GM21619 (cell line): ENCODE results near the gene IL1RN.
"Not testable (repeated sequence)": the region's sequence is repeated elsewhere in the genome, so short reads cannot be mapped to it uniquely, and the experiment has no call there.

ENCODE experiments used
- ATAC-seq: cut with Tn5 transposase; IDR thresholded peaks from one replicate; pipeline ENCODE4 v1.9.1; 2021; ENCODE audit not compliant: unreplicated experiment

IL1RN gene

GRCh38 chr2:113126845-113127645, at the start of gene IL1RN:
TSS of gene IL1RN (plus strand) at chr2:113127598. CDS start at chr2:113127625, 27 bp downstream.
- ATAC-seq, result no peak

DNA sequence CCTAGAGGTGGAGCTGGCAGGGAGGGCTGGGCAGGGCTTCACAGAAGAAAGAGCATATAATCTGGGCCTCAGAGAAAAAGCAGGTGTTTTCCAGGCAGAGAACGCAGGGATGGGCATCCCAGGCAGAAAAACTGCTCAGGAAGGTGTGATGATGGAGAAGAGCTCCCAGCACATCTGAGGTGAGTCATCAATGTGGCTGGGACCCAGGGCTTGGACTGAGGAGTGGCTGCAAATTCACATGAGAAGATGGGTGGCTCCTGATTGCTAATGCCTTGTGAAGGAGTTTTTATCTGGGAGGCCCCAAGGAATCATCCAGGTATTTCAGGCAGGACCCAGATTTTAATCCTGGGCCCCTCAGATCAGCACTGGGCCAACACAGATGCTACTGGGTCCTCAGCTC, 49.5 kb upstream of the IL1RN start:
- no peak for ATAC-seq

DNA sequence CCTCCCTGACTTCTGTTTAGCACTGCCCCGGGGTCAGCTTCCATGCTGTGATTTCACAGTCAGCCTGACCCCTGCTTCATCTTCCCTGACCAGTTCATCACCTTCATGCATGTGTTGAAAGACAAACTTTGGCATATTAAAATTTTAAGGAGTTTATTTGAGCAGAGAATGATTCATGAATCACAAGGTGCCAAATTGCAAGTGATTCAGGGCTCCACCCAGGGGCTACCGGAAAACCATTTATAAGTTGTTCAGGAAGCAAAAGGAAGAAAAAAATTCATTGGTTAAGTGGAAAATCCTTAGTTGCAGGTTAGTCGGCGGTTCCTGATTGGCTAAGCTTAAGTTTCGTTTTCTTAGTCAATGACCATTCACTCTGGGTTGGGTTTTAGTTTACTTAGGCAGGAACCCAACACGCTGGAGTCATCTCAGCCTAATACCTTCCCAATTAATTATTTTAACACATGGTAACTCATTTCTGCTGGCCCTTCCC, 49.0 kb upstream of the IL1RN start:
- no peak for ATAC-seq

GRCh38 chr2:113079131-113079530, 48.3 kb upstream of the IL1RN start:
- ATAC-seq, result no peak

- ATAC-seq, result no peak
Observed at GRCh38 chr2:113080134-113080533, 47.3 kb upstream of the IL1RN start.

DNA sequence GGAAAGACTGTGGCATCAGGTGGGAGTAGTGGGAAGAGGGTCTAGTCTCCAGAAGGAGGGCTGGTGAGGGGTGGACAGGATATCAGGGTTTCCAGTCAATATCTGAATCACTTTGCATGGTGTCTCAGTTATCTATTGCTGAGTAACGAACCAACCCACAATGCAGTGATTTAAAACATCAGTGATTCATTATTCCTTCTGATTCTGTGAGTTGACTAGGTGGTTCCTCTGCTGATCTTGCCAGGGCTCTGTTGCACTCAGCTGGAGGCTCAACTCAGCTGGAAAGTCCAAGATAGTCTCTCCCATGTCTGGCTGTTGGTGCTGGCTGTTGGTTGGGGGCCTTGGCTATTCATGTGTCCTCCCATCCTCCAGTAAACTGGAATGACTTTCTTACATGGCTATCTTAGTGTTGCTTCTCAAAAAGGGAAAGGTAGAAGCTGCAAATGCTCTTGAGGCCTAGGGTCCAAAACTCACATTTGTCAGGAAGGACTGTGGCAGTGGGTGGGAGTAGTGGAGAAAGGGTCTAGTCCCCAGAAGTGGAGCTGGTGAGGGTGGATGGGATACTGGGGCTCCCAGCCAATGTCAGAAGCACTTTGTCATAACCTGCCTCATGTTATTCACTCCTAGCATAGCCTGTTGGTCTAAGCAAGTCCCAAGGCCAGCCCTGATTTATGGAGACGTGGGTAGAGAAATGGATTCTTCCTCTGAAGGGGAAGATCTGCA, 45.7 kb upstream of the IL1RN start:
- ATAC-seq, result no peak

GRCh38 chr2:113083296-113083695, 44.1 kb upstream of the IL1RN start:
- ATAC-seq, result no peak

DNA sequence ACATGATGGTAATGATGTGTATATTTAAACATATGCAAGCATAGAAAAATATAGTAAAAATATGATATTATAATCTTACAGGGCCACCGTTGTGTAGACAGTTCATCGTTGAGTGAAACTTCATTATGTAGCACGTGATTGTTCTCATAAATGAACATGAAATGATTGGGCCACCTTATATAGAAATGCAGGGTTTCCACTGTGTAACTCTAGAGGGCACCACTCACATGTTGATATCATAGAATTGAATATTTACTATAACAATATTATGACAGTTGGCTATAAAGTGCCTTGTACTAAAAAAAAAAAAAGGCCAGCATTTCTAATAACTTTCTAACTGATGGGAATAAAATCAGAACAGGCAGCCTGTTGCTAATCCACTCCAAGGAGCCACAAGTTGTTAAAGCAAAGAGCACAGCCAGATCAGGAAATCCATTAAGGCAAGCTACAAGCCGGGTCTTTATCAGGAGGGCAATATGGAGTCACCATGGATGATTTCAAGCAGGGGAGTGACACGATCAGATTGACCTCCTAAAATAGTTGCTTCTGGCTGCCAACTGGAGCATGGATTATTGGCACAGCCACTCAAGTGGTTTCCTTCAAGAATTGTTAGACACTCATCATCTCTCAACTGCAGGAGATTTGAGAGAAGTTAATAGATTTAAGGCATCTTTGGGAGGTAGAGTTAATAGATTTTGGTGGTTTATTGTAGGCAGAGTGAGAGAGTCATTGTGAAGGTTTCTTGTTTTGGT, 43.0 kb upstream of the IL1RN start:
- no peak for ATAC-seq

DNA sequence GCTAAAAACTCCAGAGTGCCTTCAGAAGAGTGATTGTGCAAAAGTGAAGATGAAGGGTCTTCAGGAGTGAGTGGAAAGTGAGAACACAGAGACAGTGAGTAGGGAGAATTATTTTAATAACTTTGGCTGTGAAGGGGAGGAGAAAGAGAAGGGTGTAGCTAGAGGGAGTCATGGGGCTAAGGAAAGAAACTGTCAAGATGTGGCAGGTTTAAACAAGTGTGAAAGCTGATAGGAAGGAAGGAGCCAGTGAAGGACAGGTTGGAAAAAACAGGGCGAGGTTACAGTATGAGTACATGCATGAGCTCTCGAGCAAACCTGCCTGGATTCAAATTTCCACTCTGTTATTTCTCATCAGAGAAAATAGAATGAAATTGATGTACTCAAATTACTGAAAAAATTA, 41.9 kb upstream of the IL1RN start:
- no peak for ATAC-seq

- no peak for ATAC-seq
Observed at GRCh38 chr2:113088213-113088992, 39.0 kb upstream of the IL1RN start.

- ATAC-seq, result no peak
Observed at GRCh38 chr2:113089916-113090315, 37.5 kb upstream of the IL1RN start.

DNA sequence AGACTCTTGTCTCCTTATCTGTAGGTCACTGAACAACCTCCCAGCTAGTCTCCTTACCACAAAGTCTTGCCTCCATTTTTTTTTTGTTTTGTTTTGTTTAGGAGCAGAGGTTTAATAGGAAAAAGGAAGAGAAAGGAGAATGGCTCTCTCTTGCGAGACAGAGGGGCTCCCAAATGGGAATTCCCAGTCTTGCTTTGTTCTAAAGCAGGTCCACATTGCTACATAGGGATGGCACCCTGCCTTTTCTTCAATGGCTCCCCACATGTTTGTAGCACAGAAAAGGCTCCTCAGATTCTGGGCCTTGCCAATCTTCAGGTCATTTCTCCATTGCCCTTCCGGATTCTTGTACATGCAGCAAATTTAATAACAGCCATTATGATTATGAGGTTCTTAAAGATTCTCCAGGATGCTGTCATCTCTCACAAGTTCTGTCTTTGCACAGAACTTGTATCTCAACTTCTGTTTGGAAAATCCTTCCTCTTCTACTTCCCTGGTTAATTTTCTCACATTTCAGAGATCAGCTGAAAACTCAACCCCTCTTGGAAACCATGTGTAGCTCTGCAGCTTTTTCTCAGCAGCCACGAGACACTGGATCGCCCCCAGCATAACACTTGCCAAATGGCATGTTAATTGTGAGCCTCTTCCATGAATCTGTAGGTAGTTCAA, 36.0 kb upstream of the IL1RN start:
- no peak for ATAC-seq

DNA sequence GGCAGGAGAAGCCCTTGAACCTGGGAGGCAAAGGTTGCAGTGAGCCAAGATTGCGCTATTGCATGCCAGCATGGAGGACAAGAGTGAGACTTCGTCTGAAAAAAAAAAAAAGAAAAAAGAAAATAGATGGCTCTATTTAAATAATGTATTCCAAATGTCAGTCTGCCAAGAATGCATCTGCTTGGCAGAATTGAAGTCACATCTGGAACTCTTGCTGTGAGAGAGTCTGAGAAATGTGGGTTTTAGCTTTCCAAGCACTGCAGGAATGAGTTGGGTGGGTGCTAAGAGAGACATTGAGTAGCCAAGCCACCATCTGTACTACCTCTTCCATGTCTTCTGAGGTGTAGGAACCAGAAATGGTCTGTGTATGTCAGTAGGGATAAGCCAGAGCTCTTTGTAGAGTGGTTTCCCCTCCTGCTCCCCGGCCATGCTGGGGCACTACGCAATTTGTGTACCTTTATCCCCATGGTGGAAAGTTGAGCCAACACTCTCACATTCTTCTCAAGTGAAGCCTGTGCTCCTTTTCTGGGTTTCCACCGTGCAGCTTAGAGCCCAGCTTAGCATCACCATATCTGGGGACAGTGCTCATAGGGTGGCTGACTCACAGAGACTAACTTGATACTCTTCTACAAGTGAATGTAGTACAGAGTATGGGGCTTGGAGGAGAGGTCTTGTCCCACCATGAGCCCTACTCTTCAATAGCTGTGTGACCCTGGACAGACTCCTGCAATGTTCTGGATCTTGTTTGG, 34.4 kb upstream of the IL1RN start:
- ATAC-seq, result no peak

DNA sequence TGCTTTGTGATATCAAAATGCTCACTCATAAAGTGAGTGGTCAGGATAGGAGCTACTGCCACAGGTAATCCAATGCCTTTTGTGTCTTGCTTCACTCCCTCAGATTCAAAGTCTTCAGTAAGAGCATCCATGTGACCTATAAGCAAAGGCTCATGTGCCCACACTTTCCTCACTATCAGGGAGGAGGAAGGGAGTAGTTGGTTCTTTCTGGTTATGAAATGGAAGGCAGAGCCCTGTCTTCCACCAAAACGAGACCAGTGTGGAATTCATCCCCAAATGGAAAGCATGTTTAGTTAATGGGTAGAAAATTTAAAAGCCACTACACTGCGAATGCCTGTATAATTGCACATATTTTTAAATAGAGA, 33.8 kb upstream of the IL1RN start:
- ATAC-seq, result no peak

GRCh38 chr2:113096306-113096705, 31.1 kb upstream of the IL1RN start:
- ATAC-seq, result not testable (repeated sequence)

GRCh38 chr2:113096842-113097618, 30.4 kb upstream of the IL1RN start:
- not testable (repeated sequence) for ATAC-seq

DNA sequence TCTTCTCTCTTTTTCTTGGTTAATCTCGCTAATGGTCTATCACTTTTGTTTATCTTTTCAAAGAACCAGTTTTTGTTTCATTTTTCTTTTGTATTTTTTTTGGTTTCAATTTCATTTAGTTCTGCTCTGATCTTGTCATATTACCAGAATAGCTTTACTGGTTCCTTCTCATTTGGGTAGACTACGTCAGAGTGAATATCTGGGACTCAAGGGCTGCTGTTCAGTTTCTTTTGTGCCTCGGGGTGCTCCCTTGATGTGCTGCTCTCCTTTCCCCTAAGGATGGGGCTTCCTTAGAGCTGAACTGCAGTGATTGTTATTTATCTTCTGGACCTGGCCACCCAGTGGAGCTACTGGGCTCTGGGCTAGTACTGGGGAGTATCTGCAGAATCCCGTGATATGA, 29.4 kb upstream of the IL1RN start:
- peak; percentile 56 for ATAC-seq

- no peak for ATAC-seq
Observed at GRCh38 chr2:113098532-113098931, 28.9 kb upstream of the IL1RN start.

DNA sequence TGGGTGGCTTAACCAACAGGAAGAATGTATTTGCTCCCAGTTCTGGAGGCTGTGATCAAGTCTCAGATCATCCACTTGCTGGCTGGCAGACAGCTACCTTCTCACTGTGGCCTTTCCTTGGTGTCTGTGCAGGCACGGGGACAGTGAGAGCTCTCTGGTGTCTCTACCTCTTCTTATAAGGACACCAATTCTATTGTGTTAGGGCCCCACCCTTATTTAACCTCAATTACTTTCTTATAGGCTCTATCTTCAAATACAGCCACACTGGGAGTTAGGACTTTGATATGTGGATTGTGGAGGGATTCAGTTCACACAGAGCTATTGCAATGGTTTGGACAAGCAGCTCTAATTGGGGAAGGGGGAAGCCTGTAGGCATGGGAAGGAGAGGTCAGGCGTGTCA, 25.3 kb upstream of the IL1RN start:
- ATAC-seq, result no peak
